ENCODE data around the gene SPRED2.

SPRED2 gene

DNA sequence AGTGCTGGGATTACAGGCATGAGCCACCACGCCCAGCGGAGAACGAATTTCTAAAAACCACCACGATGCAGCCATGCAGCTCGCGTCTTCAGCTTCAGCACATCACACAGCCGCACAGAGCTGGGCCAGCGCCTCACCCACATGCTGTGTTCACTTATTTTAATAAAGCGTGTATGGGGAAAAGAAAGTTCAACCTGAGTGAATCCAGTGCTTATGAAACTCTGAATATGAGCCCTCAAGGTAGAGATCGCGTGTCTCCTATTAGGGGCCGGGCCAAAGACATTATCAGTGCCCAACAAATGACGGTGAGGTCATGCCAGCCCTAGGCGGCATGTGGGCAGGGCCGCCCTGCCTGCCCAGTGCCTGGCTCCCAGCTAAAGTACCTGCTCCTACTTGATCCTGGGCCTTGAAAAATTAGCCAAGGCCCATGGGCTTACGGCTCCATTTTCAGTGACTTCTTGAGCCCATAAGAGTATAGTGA is 44.3 kb downstream of the SPRED2 start:
- Histone ChIP-seq H3K4me1 (peaks cover 16% of the 10 kb centered on the region), H3K36me3 (ENCODE audit: control insufficient read depth, insufficient read depth, low read length) (no peaks in the 10 kb centered on the region), H3K27ac (no peak overlapping the region), H2AFZ (no peak overlapping the region), H3K4me2 (ENCODE audit: low read length) (no peak overlapping the region), H3K27me3 (ENCODE audit: control insufficient read depth, insufficient read depth, low read length) (no peaks in the 10 kb centered on the region), H3K79me2 (peaks cover 27% of the 10 kb centered on the region), H3K9me3 (ENCODE audit: control insufficient read depth, low read length) (no peaks in the 10 kb centered on the region), H3K9ac (no peak overlapping the region), H3K4me3 (ENCODE audit: low read depth, low read length) (no peak overlapping the region)
- TF ChIP-seq CTCF (IDR thresholded peaks at IDR 0.05), result no peak

GRCh38 chr2:65386989-65387388 is 45.4 kb downstream of the SPRED2 start:
- H3K4me1 ChIP-seq, result peaks cover 17% of the 10 kb centered on the region

DNA sequence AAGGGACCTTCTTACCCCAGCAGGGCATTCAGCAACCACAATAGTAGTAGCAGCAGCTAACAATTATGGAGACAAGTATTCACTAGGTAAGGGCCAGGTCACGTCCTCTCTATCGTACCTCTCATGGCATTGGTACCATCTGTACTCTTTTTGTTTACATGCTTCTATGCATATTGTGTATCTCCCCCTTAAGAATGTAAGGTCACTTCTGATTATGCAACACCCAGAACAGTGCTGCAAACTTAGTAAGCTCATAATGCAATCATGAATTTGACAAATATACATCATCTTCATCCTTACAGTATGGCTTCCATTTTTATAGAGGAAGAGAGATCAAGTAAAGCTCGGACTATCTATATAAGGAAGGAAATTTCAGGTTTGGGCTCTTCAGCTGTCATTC is 46.1 kb downstream of the SPRED2 start:
- no peak for TF ChIP-seq CTCF (IDR thresholded peaks at IDR 0.05)
- Histone ChIP-seq H3K4me2 (ENCODE audit: low read length) (no peak overlapping the region), H3K4me3 (ENCODE audit: low read depth, low read length) (no peak overlapping the region), H3K9ac (no peak overlapping the region), H2AFZ (no peak overlapping the region), H3K79me2 (peaks cover 27% of the 10 kb centered on the region), H3K27me3 (ENCODE audit: control insufficient read depth, insufficient read depth, low read length) (no peaks in the 10 kb centered on the region), H3K27ac (no peak overlapping the region), H3K9me3 (ENCODE audit: control insufficient read depth, low read length) (no peaks in the 10 kb centered on the region), H3K4me1 (peaks cover 17% of the 10 kb centered on the region), H3K36me3 (ENCODE audit: control insufficient read depth, insufficient read depth, low read length) (no peaks in the 10 kb centered on the region)

More at GRCh38 chr2:65386989-65387388, 45.4 kb downstream of the SPRED2 start:
- Histone ChIP-seq H3K4me3 (ENCODE audit: low read depth, low read length) (no peak overlapping the region), H3K27me3 (ENCODE audit: control insufficient read depth, insufficient read depth, low read length) (no peaks in the 10 kb centered on the region), H2AFZ (no peak overlapping the region), H3K4me2 (ENCODE audit: low read length) (no peak overlapping the region), H3K9ac (no peak overlapping the region), H3K36me3 (ENCODE audit: control insufficient read depth, insufficient read depth, low read length) (no peaks in the 10 kb centered on the region), H3K79me2 (peaks cover 27% of the 10 kb centered on the region), H3K27ac (no peak overlapping the region), H3K9me3 (ENCODE audit: control insufficient read depth, low read length) (no peaks in the 10 kb centered on the region)
- TF ChIP-seq CTCF (IDR thresholded peaks at IDR 0.05), result no peak

- Histone ChIP-seq H3K4me1 (peaks cover 17% of the 10 kb centered on the region), H2AFZ (no peak overlapping the region), H3K4me2 (ENCODE audit: low read length) (no peak overlapping the region), H3K36me3 (ENCODE audit: control insufficient read depth, insufficient read depth, low read length) (no peaks in the 10 kb centered on the region), H3K9me3 (ENCODE audit: control insufficient read depth, low read length) (no peaks in the 10 kb centered on the region), H3K79me2 (peaks cover 31% of the 10 kb centered on the region), H3K4me3 (ENCODE audit: low read depth, low read length) (no peak overlapping the region), H3K27me3 (ENCODE audit: control insufficient read depth, insufficient read depth, low read length) (no peaks in the 10 kb centered on the region), H3K27ac (peak overlapping the region; percentile 85), H3K9ac (no peak overlapping the region)
- no peak for TF ChIP-seq CTCF (IDR thresholded peaks at IDR 0.05)
These were observed 48.6 kb downstream of the SPRED2 start for GRCh38 chr2:65383541-65384488.

All from parathyroid adenoma (tissue), 2 donors.